Small intestine (tissue), 7 donors: ENCODE data around the gene PLCB4. TPM values are rescaled to one million over a fixed set of nuclear protein-coding genes. Genes with fewer than 3 reads are reported as not detected.

Source experiments
- DNase-seq, 2 donors: peaks; one replicate each; pipeline versions ENCODE4 v3.0.0 to v3.0.0-alpha.2; 2013
- FAIRE-seq: peaks from 2 replicates; lab custom pipeline; 2012; peaks lifted over from hg19 to GRCh38; lab: Jason Lieb, UNC
- H3K27ac ChIP-seq, 3 donors: one replicate each; pipeline ENCODE4 v1.5.1; 2013; ENCODE audit warnings: low read length in 2 of 3, mild to moderate bottlenecking in 2 of 3, control low read depth in 1 of 3, inconsistent platforms in 1 of 3, low read depth in 1 of 3, moderate library complexity in 1 of 3
- H3K27me3 ChIP-seq, 3 donors: one replicate each; pipeline ENCODE4 v1.6.1; 2013; ENCODE audit warnings: low read length in 3 of 3, inconsistent platforms in 1 of 3; ENCODE audit not compliant: control insufficient read depth in 3 of 3, insufficient read depth in 3 of 3
- H3K36me3 ChIP-seq, 3 donors: one replicate each; pipeline ENCODE4 v1.6.1; 2013; ENCODE audit warnings: low read length in 3 of 3, inconsistent platforms in 1 of 3, low read depth in 1 of 3, mild to moderate bottlenecking in 1 of 3, moderate library complexity in 1 of 3; ENCODE audit not compliant: control insufficient read depth in 3 of 3, insufficient read depth in 2 of 3
- H3K4me1 ChIP-seq, 3 donors: one replicate each; pipeline ENCODE4 v1.6.1; 2013; ENCODE audit warnings: low read length in 2 of 3, inconsistent platforms in 1 of 3, low read depth in 1 of 3, mild to moderate bottlenecking in 1 of 3, moderate library complexity in 1 of 3; ENCODE audit not compliant: control insufficient read depth in 3 of 3, insufficient read depth in 2 of 3
- H3K4me3 ChIP-seq, 3 donors: one replicate each; pipeline ENCODE4 v1.5.1; 2013; ENCODE audit warnings: low read length in 3 of 3, control low read depth in 1 of 3, inconsistent platforms in 1 of 3, low read depth in 1 of 3, mild to moderate bottlenecking in 1 of 3, moderate library complexity in 1 of 3
- H3K9me3 ChIP-seq, 2 donors: one replicate each; pipeline ENCODE4 v1.6.1; 2013; ENCODE audit warnings: low read depth in 1 of 2, low read length in 1 of 2; ENCODE audit not compliant: control insufficient read depth in 2 of 2, insufficient read depth in 1 of 2
- WGBS, 3 donors: extraction: QIAGEN DNeasy Blood & Tissue Kit; methylation state at CpG; one replicate each; pipeline ENCODE4 v1.1.7; 2013; 5-methylcytosine and 5-hydroxymethylcytosine counted together
- polyA plus RNA-seq, 4 donors: library from polyadenylated mRNA; stranded (reverse) in 3 of 4; unstranded in 1 of 4; fragments of 200-250 nt in 3 of 4; fragments of 120-200 nt in 1 of 4; gene quantifications; one replicate each; pipeline versions ENCODE4 v1.2.1 to v1.2.3, GENCODE V29; 2013
- donor health status: healthy with polysubstance abuse.
- donor health status: control.
- donor health status: control.
- donor health status: Bipolar disorder and iron deficiency.
- donor health status: healthy.

The PLCB4 gene
- polyA plus RNA-seq, 4 donors, result under 0.01 to 14.4 (median 3.4) TPM

DNA sequence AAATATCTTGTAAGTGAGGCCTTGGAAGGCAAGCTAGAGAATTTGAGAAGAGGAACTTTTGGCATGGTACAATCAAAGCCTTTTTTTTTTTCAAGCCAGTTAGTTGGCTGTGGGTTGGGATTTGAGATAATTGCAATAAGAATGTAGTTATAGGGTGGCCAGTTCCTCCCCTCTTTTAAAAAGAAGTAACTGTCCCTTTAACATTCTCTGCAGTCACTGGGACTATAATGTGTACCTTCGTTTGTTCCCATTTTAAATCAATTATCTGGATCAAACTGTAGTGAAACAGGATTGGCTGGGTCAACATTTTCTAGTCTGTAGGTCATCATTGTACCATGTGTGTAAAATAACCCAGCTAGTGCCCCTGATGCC is 233.2 kb downstream of the PLCB4 start:
- Histone ChIP-seq H3K4me3 (no peak overlapping the region), H3K27ac (peak overlapping the region in 1 of 3 donors; percentile 19), H3K27me3 (no peaks in the 10 kb centered on the region), H3K9me3 (no peaks in the 10 kb centered on the region), H3K4me1 (peaks cover 0 to 2% (median 0%) of the 10 kb centered on the region in 3 donors), H3K36me3 (no peaks in the 10 kb centered on the region)
- DNase-seq (no peak), FAIRE-seq (no peak)
- 4 to 27% (median 15%) methylated on average over 1 of the region's 1 CpG for WGBS, 3 donors

DNA sequence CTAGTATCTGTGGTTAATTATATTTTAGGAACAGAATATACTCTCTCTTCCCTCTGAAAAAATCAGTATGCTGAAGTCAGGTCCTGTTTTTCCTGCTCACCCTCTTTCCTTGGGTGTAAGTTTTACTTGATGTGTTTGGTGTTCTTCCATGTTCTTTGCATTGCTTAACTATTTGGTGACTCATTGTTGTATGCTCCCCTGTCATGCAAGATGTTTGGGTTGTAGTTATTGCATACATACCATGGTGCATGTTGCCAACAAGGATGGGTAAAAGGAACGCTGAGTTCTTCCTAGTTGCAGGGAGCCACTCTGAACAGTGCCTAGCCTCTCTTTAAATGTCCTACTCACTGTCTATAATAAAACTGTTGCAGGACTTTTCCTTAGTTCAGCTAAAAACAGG is 237.6 kb downstream of the PLCB4 start:
- no peaks in the 10 kb centered on the region for H3K36me3 ChIP-seq
- no peak overlapping the region for H3K4me3 ChIP-seq
- no peak overlapping the region for H3K27ac ChIP-seq
- H3K4me1 ChIP-seq, result peaks cover 0 to 2% (median 0%) of the 10 kb centered on the region in 3 donors
- no peak for FAIRE-seq
- no peak for DNase-seq
- no peaks in the 10 kb centered on the region for H3K9me3 ChIP-seq
- H3K27me3 ChIP-seq, result no peaks in the 10 kb centered on the region
- 71 to 88% (median 86%) methylated on average over 1 of the region's 1 CpG for WGBS, 3 donors

DNA sequence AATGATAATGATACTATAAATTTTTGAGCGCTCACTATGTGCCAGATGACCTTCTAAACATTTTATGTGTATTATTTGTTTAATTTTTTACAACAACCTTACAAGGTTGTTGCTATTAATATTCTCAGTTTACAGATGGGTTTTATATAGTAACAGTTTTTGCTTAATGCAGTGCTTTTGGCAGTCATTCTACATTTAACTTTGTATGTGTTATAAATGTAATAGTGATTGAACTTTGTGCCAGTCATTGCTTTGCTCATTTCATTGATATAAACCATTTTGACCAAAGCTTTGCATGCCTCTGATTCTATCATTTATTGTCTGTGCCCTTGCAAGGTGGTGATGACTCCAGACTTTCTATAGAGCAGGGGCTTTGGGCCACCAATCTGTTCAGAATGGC is 239.2 kb downstream of the PLCB4 start:
- FAIRE-seq, result no peak
- 87 to 100% (median 88%) methylated on average over 1 of the region's 1 CpG for WGBS, 3 donors
- DNase-seq, result no peak

GRCh38 chr20:9311132-9311531 is 242.2 kb downstream of the PLCB4 start:
- Histone ChIP-seq H3K9me3 (peaks cover 0 to 11% of the 10 kb centered on the region in 2 donors), H3K4me1 (no peaks in the 10 kb centered on the region), H3K4me3 (no peak overlapping the region), H3K27me3 (no peaks in the 10 kb centered on the region), H3K36me3 (peaks cover 0 to 6% (median 0%) of the 10 kb centered on the region in 3 donors), H3K27ac (no peak overlapping the region)
- WGBS, 3 donors, result 66 to 80% (median 79%) methylated on average over 1 of the region's 1 CpG
- DNase-seq (no peak), FAIRE-seq (no peak)

More for the DNA sequence above, 239.2 kb downstream of the PLCB4 start:
- Histone ChIP-seq H3K27ac (no peak overlapping the region), H3K4me3 (no peak overlapping the region), H3K27me3 (no peaks in the 10 kb centered on the region), H3K36me3 (no peaks in the 10 kb centered on the region), H3K9me3 (no peaks in the 10 kb centered on the region), H3K4me1 (no peaks in the 10 kb centered on the region)

DNA sequence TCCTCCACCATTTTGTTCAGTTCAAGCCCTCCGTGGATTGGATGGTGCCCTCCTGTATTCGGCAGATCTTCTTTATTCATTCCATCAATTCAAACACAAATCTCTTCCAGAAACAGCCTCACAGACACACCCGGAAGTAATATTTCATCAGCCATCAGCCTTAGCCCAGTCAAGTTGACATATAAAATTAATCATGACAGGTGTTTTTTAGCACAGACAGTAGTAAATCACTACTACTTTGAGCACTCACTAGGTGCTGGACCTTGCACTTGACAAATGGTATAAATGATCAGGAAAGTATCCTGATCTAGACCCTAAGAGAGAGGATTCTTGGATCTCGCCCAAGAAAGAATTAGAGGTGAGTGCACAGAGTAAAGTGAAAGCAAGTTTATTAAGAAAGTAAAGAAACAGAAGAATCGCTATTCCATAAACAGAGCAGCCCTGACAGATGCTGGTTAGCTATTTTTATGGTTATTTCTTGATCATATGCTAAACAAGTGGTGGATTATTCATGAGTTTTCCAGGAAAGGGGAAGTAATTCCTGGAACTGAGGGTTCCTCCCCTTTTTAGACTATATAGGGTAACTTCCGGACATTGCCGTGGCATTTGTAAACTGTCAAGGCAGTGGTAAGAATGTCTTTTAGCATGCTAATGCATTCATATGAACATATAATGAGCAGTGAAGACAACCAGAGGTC is 250.9 kb downstream of the PLCB4 start:
- 9 to 45% (median 30%) methylated on average over 7 of the region's 7 CpGs for WGBS, 3 donors
- peak; percentile 44 to 79 for DNase-seq
- Histone ChIP-seq H3K36me3 (no peaks in the 10 kb centered on the region), H3K4me1 (peaks cover 0 to 21% (median 0%) of the 10 kb centered on the region in 3 donors), H3K27ac (peak overlapping the region; percentile 52 to 77 (median 55)), H3K4me3 (peak overlapping the region in 1 of 3 donors; percentile 16), H3K9me3 (no peaks in the 10 kb centered on the region), H3K27me3 (no peaks in the 10 kb centered on the region)
- no peak for FAIRE-seq

DNA sequence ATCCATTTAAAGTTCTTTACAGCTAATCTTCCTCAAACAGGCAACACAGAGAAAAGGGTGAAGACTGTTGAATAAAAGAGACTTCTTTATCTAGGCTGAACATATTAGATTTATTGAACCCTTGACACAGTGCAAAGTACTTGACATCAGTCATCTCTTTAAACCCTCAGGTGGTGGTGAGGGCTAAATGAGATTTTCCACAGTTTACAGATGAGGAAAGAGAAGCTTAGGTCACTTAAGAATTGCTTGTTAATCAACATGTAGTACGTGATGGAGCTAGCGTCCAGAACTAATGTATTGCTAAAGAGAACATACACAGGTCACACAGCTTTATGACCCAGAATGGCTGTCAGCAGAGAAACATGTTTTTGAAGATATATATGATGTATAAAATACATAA is 252.1 kb downstream of the PLCB4 start:
- peak overlapping the region in 1 of 3 donors; percentile 77 for H3K27ac ChIP-seq
- 86 to 90% (median 90%) methylated on average over 2 of the region's 2 CpGs for WGBS, 3 donors
- peaks cover 0 to 29% (median 0%) of the 10 kb centered on the region in 3 donors for H3K4me1 ChIP-seq
- no peak overlapping the region for H3K4me3 ChIP-seq
- H3K27me3 ChIP-seq, result no peaks in the 10 kb centered on the region
- H3K9me3 ChIP-seq, result no peaks in the 10 kb centered on the region
- no peaks in the 10 kb centered on the region for H3K36me3 ChIP-seq
- DNase-seq, result no peak
- FAIRE-seq, result no peak

GRCh38 chr20:9322661-9323060 is 253.8 kb downstream of the PLCB4 start:
- H3K36me3 ChIP-seq, result no peaks in the 10 kb centered on the region
- no peaks in the 10 kb centered on the region for H3K27me3 ChIP-seq
- WGBS, 3 donors, result 96 to 100% (median 96%) methylated on average over 1 of the region's 1 CpG
- H3K4me3 ChIP-seq, result no peak overlapping the region
- H3K27ac ChIP-seq, result no peak overlapping the region
- DNase-seq, result no peak
- no peaks in the 10 kb centered on the region for H3K9me3 ChIP-seq
- H3K4me1 ChIP-seq, result peaks cover 0 to 36% (median 0%) of the 10 kb centered on the region in 3 donors
- no peak for FAIRE-seq

DNA sequence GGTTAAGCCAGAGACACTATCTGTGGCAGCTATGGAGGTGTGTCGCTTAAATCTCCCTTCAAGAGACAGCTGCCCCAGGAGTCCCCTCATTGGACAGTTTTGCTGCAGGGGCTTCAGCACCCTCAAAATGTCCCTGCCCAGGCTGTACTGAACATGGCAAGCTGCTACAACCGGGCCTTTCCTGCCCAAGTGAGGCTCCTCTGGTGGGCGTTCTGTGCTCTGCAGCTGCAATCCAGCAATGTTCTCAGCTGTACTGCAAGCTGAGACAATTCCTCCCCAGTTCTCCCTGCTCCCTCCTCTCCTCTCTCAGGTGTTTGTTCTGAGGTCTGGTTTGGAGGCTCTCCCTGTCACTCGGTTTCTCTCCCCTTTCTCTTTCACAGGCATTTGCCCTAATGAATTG is 254.7 kb downstream of the PLCB4 start:
- FAIRE-seq, result no peak
- no peak for DNase-seq
- H3K4me3 ChIP-seq, result no peak overlapping the region
- peaks cover 0 to 45% (median 0%) of the 10 kb centered on the region in 3 donors for H3K4me1 ChIP-seq
- no peak overlapping the region for H3K27ac ChIP-seq
- no peaks in the 10 kb centered on the region for H3K9me3 ChIP-seq
- H3K27me3 ChIP-seq, result no peaks in the 10 kb centered on the region
- no peaks in the 10 kb centered on the region for H3K36me3 ChIP-seq
- WGBS, 3 donors, result 71 to 76% (median 75%) methylated on average over 4 of the region's 4 CpGs
